Measurements from ENCODE around the gene GRM8.

DNA sequence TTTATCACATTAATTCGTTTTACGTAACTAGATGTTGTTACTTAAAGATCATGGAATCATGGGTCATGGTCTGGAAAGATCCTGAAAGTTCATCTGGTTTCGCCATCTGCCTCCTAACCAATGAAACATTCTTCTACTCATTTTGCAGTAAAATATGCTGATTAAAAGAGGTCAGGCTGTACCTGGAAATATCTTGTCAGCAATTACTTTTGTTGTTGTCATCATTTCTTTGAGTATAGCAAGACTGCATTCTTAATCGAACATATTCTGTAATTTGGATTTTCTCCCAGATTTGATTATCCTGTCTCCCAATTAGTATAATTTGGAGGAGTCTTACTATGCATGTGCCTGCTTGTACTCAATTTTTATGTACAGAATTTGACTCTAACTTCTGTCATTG, 833.7 kb downstream of the GRM8 start:
- TF ChIP-seq POLR2AphosphoS5 (IDR thresholded peaks at IDR 0.05) (no peak), POLR2A (IDR thresholded peaks at IDR 0.05) (no peak)
- TF ChIP-seq, protein P1, sequence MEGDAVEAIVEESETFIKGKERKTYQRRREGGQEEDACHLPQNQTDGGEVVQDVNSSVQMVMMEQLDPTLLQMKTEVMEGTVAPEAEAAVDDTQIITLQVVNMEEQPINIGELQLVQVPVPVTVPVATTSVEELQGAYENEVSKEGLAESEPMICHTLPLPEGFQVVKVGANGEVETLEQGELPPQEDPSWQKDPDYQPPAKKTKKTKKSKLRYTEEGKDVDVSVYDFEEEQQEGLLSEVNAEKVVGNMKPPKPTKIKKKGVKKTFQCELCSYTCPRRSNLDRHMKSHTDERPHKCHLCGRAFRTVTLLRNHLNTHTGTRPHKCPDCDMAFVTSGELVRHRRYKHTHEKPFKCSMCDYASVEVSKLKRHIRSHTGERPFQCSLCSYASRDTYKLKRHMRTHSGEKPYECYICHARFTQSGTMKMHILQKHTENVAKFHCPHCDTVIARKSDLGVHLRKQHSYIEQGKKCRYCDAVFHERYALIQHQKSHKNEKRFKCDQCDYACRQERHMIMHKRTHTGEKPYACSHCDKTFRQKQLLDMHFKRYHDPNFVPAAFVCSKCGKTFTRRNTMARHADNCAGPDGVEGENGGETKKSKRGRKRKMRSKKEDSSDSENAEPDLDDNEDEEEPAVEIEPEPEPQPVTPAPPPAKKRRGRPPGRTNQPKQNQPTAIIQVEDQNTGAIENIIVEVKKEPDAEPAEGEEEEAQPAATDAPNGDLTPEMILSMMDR (IDR thresholded peaks at IDR 0.05), result no peak

Data from breast epithelium (tissue), 3 donors.